SU-DHL-6 (cell line): ENCODE data around the gene ACO2.

ENCODE experiments used
- CTCF ChIP-seq: fragments of 200-600 bp; sonication (generic); IDR thresholded peaks from one replicate; pipeline ENCODE4 v1.5.1; 2017; ENCODE audit warnings: antibody characterized with exemption, mild to moderate bottlenecking, low read length, moderate library complexity; ENCODE audit not compliant: insufficient read depth, poor library complexity, severe bottlenecking
- EZH2phosphoT487 ChIP-seq: fragments of 200-600 bp; sonication (generic), shearing (Covaris generic); conservative IDR thresholded peaks from 2 replicates; pipeline ENCODE4 v1.6.1; 2018; ENCODE audit warnings: mild to moderate bottlenecking, antibody characterized with exemption, low read length, moderate library complexity, mixed read lengths

GRCh38 chr22:41562461-41562860, 93.5 kb downstream of the ACO2 start:
- TF ChIP-seq CTCF (no peak), EZH2phosphoT487 (no peak)
